Cerebellar cortex (tissue), 1 donor: Measurements from ENCODE around the gene EFCAB6.
A peak's percentile ranks its signal among the peaks of the same experiment; 100 is the strongest.

Experiments
- DNase-seq: peaks from one replicate; pipeline ENCODE4 v3.0.0-alpha.2; 2015; ENCODE audit warnings: low spot score

The EFCAB6 gene

DNA sequence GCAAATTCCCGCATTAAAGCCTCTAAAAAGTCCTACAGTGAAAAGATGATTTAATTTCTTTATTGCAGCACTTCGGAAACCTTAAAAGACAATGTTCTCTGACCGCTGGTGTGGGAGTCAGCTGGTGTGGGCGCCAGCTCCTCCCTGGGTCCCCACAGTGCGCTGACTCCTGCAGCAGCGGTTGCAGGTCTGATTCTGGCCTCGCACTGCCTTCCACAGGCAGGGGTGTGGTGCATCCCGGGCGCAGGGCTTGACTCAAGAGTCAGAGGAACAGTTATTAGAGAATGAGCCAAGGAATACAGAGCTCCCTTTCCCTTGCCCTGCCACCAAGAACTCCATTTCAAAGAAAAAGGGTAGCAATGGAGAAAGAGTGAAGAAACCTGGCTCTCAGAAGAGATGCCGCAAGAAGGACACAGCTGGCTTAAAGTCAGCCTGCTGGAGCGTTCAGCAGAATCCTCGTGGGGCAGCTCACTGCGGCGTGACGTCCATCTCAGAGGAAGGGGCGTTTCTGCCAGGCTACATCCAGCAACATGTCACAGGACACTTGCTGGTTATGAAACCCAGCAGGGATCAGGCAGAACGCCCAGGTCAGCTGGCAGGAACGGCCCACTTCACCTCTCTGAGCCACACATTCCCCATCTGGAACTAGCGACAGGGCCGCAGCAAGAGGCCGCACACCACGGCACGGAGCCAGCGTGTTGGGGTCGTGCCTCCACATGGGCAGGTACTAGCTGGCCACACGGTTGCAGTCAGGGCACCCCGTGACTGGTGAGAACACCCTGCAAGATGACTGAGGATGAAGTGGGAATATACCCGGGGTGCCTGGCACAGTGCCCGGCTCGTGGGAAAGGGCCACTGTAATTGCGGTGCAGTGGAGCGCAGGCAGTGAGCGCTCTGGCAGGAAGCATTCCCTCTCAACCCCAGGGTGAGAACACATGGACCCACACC is 18.1 kb upstream of the EFCAB6 start:
- DNase-seq, result peak; percentile 67

DNA sequence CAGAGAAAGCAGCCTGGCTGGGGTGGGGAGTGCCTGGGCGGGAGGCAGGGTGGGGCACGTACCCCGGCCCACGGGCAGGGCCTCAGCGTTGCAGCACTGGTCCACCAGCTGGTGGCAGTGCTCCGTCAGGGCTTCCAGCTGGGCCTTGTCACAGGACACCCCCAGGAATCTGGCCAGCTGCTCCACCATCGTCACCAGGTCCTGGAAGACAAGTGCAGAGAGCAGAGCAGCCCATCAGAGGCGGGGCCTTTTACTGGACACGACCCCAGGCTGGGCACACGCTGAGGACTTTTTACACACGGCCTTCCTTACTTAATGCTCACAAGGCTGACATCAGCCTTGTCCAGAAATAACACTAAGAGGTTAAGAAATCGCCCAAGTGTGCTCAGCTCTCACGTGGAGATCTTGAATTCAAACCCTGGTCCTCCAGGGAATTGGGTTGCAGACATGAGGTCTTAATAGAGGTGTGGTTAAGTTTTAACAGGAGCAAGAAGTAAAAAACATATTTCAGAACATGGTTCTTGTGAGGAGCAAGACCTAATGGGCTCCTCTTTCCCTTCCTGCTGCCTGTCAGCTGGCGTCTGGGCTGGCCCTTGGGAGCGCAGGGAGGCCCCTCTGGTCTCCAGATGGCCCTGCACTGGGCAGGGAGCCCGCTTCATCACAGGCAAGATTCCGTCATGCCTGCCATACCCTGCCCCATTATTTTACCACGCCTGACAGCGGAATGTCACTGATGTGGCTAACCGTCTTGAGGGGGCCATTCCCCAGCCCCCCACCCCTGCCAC is 17.1 kb upstream of the EFCAB6 start:
- peak; percentile 61 for DNase-seq

DNA sequence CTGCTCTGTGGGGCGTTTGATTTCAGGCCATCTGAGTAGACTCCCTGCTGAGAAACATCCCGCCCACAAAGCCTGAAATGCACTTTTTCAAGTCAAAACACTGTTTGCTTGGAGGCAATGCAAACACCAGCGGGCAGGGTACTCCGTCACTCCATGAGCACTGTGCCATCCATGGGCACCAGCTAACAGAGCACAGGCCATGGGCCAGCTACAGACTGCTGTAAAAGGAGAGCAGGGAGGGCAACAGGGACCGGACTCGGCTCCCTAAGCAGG is 16.6 kb upstream of the EFCAB6 start:
- DNase-seq, result no peak

DNA sequence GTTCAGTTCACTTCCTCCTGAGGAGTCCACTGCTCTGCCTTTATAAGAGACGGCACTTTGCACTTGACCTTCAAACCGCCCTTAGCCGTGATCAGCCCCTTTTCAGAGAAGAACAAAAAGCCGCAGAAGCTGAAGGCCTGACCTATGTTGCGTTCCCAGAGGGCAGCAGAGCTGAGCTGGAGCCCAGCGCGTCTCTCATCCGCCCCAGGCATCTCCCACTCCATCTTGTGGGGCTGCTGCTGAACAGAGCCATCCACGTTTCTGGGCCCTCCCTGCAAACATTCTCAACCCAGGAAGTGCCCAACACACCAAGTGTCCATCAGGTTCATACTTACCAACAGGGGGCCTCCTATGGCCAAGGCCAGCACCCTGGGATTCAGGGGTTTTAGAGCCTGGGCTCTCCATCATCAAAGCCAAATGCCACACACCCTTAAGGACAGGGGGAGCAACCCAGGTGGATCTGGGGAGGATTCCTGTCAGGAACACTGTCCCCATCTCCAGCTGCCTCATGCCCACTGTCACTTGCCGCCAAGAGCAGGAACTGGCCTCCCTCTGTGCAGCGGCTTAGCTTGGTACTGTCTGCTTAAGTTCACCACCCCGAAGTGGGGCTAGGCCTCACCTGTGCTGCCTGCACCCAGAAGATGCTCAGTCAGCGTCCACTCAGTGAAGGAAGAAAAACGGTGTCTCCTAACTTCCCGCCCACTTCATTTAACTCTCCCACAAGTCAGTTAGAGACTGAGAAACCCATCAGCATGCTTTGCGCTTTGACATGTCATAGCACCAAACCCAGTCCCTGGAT is 16.0 kb upstream of the EFCAB6 start:
- no peak for DNase-seq

DNA sequence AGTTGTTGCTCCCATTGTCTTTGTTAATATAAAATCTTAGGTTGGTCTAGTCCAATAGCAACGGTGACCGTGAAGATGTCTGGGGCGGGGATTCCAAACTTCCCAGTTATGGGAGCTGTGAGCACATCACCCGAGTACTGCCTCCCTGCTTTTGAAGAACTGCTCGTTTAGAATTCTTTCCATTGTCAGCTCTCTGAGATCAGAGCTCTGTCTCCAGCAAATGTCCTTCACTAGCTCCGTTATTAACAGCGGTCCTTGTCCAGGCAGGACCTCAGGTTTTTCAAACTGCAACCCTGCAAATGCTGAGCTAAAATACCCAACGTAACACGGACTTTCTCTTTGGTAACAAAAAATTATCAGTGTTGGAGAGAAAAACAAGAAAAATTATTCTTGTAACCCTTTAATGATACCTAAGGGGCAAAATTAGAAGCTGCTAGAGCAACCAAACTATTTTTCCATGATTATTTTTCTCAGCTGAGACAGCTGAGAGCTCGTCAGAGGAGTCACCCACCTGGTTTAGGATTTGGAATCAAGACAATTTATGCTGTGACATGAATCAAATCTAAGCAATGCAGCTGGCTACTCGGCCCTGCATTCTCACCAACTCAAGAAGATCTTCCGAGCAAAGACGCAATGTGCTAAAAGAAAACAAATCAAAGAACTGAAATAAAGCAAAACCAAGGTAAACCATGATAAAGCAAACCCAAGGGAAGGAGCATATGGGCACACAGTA is 15.1 kb upstream of the EFCAB6 start:
- no peak for DNase-seq

DNA sequence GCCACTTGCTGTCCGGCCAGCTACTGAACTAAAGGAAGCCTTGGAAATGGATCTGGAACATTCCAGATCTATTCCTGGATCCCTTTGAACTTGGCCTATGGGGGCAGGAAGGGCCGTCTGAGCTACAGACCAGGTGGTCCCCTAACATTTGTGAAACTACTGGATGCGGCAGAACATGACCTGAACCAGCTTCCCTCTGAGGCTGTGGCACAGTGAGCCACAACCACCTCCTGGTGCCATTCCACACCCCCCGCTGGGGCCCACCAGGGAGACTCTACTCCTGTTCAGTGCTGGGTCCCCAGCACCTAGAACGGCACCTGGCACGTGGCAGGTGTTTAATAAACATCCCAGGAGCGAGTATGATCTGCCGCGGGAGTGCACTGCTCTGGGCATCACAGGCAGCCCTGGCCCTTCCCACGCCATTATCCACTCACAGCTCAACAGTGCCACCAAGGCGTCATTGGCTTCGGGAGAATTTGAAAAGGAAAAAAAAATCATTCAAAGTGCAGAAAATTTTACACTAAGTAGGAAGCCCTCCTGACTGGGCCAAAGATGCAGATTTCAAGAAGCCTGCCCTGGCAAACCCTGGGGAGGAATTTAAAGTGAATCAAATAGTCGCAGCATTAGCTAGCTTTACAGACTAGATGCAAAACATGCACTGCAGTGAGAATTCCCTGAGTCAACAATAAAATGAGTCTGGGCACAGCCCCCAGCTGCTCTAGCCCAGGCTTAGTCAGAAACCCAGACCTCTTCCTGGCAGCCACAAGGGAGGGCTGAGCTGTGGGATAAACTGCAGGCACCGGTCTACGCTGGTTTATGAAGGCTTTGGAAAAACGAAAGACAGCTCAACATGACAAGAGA is 14.3 kb upstream of the EFCAB6 start:
- no peak for DNase-seq

DNA sequence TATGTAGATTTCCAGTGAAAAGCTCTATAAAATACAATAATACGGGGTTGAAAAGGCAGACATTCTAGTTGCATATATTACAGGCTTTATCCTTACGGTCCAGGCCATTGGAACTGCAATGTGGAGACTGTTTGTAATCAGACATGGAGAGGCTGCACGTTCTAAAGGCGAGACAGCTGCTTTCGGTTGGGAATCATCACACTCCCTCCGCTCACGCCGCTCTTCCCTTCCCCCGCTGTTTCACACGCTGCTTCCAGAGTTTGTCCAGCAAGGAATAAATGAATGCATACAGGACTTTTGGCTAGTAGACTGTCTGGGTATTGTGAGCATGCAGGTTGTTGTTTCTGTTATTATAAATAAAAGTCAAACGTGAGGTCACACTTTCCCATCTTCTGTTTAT is 13.5 kb upstream of the EFCAB6 start:
- DNase-seq, result no peak

DNA sequence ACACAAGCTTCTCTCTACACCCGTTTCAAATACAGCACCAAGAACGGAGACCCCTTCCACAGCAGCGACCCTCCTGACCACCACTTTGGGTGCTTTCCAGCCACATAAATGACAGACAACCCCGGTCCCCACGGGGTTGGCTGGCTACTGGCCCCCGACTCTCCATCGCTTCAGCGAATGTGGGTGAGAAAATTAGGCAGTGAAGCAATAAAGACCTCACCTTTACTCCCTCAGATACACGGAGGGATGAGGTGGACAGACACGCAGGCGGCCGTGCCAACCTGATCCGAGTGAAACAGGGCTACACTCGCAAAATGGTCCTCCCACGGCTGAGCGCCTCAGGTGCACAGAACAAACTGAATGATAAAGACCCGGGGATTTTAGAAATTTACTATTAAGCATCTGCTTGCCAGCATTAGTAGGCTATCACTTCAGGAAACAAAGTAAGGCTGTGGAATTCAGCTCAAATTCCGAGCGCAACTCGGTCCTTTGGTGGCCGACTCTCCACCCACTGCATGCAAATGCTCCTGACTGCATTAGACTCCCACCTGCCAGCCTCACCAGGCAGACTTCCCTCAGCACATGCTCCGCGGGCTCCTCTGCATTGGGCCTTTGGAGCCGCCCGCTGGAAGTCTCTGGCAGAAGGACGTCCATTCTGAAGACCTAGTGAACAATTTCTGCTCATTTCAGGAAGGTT is 12.8 kb upstream of the EFCAB6 start:
- no peak for DNase-seq

DNA sequence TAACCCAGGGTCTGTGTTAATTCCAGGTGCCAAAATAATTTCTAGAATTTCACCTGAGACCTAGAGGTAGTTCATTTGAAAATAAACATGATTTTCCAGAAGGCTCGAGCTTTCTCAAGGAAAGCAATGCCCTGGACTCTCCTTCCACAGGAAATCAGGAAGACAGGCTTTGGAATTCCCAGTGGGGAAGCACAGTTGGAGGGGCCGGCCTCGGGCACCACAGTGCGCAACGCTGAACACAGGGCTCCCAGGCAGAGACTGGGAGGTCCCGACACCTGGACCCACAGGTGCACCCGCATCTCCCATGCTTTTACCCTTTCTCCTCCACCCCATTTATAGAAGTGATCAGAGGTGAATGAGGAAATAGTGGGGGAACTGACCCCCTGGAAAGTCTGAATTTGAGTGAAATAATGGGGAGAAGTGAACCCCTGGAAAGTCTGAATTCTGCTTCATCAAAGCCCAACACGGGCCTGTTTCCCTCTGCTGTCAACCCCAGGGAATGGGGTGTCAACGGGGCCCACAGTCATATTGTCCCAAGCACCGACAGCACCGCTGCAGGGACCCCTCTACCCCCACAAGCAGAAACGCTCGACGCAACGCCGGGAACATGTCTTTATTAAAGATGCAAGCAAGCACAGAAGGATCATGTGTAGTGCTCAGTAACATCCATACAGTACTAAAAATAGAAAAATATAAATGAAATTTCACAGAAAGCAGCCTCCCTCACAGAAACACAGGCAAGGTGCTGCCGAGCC is 12.0 kb upstream of the EFCAB6 start:
- no peak for DNase-seq

DNA sequence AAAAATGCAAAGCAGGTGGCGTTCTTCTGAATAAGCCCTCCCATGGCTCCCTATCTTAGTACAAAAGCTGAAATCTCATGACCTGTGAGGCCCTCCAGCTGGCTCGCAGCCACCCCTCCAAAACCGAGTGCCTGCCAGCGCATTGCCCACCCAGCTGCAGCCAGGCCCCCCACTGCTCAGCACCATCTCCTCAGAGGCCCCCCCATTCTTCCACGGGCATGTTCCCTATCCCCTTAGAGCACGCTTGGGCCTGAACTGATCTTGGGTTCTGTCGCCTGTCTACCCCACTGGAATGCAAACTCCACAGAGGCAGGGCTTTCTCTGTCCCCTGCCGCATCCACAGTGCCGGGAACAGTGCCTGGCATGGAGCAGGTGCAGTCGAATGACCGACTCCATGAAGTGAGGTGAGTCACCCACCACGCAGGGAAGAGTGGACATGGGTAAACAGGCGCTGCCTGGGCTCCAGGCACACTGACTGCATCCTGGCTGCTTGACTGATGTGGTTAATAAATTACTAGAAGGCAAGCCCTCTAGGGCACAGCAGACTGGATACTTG is 11.3 kb upstream of the EFCAB6 start:
- DNase-seq, result no peak

DNA sequence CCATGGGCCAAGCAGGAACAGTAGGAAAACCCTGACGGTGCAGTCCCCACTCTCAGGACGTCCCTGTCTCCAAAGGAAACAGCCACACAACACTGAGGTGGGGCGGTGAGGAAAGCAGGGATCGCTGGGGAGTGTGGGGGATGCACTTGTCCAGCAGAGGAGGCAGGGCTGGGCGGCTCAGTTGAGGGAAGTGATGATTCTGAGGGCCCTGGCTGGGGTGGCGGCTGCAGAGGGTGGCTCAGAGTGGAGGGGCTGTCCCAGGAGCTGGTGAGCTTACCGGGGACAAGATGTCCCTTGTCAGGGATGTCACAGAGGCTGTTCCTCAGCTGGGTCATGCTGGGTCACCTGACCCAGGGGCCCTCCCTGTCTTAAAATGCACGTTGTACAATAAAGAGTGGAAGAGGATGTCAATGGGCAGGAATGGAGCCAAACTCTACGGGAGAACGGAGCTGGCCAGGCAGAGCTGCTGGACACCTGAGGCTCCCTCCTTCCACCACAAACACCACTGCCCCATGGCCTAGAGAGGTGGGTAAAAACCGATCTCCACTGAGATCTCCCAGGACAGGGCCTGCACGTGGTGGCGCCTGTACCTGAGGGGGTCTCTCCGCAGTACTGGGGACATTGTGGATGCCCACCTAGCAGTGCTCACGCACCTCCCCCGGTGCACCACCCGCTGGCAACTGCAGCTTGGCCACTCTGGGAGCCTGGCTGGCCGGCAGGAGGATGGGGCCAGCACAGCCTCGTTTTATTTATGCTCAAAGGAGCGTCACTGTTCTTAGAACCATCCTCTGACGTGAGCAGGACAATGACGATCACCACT is 9.7 kb upstream of the EFCAB6 start:
- DNase-seq, result no peak

DNA sequence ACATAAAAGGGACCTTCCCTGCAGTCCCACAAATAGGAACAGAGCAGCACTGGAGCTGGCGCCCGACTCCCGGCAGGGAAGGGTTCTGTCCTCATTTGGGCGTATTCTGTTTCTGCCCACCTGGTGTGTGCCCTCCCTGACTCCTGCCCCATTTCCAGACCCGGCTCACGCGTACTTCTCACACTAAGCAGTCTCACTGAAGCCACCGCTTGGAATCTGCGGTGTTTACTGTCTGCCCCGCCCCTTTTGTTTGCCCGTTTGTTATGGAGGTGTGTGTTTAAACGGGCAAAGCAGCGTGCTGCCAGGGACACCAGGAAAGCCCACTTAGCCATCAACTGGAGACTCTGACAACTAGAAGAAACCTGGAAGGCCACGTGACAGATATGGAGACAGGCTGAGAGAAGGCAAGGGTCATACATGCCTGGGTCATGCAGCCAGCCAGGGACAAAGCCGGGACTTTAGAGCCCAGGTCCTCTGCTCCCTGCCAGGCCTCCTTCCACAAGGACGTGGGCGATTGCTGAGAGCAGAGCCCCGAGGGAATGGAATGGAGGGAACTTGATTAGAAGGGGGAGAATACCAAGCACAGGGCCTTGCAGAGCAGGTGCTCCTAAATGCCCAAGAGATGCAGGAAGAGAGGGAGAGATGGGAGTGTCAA is 8.7 kb upstream of the EFCAB6 start:
- no peak for DNase-seq

DNA sequence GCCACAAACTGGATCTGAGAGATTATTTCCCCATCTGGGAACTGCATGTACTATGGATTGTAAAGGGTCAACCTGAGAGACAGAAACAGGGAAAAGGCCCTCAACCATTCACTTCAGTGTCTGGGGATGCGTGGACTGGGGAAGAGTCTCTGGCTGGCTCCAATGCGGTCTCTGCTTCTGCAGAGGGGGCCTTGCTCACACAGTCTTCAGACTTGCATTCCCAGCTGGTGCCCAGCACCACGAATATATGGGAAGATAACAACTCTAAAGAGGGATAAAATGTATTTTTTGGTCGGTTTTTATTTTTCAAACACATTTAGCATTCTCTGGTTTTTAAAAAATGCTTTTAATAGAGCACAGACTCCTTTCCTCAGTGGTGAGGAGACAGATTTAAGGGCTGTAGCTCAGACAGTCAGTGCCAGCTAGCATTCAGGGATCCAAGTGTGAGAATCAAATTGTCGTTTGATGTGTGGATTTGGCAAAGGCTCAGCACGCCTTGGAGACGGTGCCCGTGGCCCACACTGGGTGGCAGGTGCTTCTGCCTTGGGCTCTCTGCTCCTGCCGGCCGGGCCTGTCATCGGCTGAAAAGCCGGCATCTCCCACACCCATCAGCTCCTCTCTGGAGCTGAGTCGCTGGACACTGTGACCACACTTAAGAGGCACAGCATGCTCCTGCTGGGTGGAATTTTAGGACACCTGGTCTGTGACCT is 8.0 kb upstream of the EFCAB6 start:
- peak; percentile 64 for DNase-seq

DNA sequence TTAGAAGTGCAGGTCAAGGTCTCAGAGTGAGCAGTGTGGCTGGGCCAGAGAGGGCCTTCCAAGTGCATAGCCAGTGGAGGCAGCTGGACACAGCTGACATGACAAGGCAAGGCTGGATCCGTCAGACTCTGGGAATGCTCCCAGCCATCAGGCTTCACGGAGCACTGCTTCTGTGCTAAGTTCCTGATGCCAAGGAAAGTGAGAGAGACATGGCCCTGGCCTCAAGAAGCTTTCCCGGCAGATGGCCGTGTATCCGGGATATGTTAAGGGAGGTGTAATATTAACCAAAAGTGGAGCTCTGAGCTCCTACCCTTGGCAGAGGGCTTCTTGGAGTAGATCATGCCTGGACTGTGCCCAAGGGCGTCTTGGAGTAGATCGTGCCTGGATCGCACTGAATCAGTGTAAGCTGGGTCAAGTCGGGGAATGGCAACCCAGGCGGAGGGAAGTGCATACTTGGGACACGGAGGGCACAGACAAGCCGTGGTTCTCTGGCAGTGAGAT is 7.4 kb upstream of the EFCAB6 start:
- no peak for DNase-seq

DNA sequence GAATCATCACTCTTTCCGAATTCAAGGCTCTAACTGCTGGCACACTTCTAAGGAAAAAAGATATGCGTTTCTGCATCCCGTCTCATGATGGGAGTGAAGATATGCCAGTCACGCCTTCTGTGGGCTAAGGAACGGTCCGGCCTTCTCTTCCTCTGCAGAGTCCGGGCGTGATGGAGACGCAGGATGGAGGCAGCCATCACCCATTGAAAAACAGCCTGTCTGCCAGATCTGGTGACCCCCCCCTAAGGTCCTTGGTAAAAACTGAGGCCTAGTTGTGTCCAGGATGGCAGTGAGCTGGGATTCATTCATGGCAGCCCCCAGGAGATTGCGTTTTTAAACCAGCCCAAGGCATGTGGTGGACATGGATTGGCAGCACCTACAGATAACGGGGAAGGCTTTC is 6.9 kb upstream of the EFCAB6 start:
- no peak for DNase-seq

DNA sequence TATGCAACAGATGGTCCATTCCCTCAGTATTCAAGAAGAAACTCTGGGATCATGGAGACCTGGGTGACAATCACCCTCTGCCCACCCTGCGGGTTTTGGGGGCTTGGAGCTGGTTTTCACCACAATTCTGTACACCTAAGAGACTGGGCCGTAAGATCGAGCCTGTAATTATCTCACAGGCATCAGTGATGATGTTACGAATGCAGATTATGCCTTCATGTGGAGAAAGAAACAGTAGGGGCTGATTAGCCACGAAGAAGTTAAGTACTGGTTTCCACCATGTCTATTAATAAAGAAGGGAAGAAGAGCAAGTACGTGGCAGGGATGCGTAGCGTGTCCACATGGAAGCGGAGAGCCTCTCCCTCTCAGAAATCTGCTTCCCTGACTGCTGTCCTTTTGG is 5.3 kb upstream of the EFCAB6 start:
- DNase-seq, result no peak

DNA sequence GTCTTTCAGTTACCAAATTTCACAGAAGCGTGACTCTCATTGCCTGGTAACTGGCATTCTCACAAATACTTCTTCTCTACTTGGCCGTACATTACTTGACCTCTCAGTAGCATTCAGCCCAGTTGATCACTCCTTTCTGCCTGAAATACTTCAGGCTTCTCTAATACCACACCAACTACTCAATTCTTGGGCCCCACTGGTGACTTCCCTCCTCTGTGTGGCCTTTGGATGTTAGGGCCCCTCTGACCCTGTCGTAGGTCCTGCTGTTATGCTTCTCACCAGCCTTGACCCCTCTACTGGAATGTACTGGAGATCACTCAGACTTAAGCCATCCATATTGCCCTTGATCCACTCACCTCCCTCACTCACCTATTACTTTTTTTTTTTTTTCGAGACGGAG is 2.2 kb upstream of the EFCAB6 start:
- DNase-seq, result no peak
